GM12875 (cell line): ENCODE data around the gene C7orf33.

Source experiments
- H3K4me3 ChIP-seq: one replicate; pipeline ENCODE4 v1.5.1; 2011; ENCODE audit warnings: low read depth, low read length, control low read depth
- TF ChIP-seq, protein P1 (sequence below): IDR thresholded peaks from 2 replicates; pipeline ENCODE4 v1.5.1; 2011; ENCODE audit warnings: low read depth, mild to moderate bottlenecking, control low read depth, inconsistent platforms, low read length, moderate library complexity, borderline replicate concordance; ENCODE audit not compliant: insufficient read depth

Gene C7orf33

DNA sequence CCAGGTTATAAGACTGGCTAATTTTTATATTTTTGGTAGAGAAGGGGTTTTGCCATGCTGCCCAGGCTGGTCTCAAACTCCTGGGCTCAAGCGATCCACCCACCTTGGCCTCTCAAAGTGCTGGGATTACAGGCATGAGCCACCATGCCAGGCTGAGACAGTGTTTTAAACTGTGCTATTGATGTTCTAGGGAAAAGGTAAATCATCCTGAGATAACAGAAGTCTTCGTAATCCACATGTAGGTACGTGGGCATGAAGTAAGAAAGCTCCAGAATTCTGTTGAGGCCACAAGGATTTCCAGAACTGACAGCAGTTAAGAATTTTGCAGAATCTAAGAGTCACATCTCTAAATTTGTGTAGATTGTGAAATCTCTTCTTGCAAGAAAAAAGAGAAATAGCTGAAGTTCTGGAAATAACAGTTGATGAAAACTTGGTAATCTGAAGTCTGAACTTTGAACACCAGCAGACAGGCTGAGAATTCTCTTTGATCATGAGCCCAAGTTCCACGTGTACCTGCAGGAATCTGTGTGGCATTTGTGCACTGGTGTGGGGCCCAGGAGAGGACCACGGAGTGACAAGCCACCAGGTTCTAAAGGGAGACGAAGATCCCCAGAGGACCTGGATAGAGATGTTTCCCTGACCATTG is 24.6 kb downstream of the C7orf33 start:
- no peak overlapping the region for H3K4me3 ChIP-seq
- TF ChIP-seq, protein P1, sequence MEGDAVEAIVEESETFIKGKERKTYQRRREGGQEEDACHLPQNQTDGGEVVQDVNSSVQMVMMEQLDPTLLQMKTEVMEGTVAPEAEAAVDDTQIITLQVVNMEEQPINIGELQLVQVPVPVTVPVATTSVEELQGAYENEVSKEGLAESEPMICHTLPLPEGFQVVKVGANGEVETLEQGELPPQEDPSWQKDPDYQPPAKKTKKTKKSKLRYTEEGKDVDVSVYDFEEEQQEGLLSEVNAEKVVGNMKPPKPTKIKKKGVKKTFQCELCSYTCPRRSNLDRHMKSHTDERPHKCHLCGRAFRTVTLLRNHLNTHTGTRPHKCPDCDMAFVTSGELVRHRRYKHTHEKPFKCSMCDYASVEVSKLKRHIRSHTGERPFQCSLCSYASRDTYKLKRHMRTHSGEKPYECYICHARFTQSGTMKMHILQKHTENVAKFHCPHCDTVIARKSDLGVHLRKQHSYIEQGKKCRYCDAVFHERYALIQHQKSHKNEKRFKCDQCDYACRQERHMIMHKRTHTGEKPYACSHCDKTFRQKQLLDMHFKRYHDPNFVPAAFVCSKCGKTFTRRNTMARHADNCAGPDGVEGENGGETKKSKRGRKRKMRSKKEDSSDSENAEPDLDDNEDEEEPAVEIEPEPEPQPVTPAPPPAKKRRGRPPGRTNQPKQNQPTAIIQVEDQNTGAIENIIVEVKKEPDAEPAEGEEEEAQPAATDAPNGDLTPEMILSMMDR = no peak

DNA sequence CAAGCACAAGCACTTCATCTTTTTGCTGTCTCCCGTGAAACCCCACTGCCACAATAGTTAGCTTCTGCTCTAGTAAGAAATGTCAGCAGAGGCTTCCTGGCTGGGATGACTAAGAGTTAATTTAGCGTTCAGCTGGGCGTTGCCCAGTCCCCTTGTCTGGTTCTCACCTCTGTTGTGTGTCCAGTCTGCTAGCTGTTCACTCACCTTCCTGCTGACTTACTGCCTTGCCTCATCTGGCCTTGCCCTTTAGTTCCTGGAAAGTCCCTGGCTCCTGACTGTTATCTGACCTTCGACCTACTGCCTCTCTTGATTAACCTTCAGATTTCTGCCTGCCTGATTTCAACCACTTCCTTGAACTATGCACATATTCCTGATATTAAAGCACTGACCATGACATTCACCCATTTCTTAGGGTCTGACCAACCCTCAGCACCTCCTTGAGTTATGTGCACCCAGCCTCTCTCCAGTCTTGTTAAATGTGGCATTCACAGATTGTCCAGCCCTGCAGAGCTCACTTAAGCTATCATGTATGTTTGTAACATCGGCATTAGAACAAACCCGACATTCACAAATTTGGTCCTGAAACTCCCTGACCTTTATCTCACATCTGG is 30.3 kb downstream of the C7orf33 start:
- no peak overlapping the region for H3K4me3 ChIP-seq
- TF ChIP-seq, protein P1 = no peak

DNA sequence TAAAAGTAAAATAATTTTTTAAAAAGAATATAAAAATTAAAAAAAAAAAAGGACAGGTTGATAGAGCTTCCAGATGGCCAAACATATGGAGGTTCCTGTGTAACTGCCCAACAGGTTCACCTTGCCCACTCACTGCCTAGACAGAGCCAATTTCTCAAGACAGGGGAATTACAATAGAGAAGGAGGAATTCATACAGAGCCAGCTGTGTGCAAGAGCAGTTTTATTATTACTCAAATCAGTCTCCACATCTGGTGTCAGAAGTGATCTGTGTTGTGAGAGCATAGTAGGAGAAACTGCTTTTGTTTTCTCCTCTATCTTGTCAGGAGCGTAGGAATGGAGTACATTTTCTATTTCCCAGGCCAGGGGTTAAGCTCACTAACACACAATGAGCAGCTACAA is 31.0 kb downstream of the C7orf33 start:
- TF ChIP-seq, protein P1 = no peak

DNA sequence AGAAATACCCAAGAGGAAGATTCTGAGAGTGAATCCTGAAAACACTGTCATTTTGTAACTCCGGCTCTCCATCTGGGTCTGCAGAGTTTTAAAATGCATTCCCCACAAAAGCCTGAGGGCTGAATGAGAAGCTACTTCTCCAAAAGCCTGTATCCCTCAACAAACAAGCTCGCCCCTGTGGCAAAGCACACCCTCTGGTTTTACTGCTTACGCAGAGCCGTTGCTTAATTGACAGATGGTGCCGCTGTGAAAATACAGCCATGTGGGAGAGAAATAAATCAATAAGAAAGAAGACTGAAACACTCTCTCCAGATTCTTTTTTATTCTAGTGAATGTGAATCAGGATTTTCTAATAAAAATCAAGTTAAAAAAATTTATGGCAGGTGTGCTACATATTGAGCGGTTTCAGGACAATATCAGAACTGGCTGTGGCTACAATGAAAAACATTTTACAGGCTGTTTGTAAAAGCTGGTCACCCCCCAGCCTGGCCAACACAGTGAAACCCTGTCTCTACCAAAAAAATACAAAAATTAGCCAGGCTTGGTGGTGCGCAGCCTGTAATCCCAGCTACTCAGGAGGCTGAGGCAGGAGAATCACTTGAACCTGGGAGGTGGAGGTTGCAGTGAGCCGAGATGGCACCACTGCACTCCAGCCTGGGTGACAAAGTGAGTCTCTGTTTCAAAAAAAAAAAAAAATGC is 32.5 kb downstream of the C7orf33 start:
- no peak overlapping the region for H3K4me3 ChIP-seq
- TF ChIP-seq, protein P1 = no peak

More for the DNA sequence above, 31.0 kb downstream of the C7orf33 start:
- H3K4me3 ChIP-seq = no peak overlapping the region

DNA sequence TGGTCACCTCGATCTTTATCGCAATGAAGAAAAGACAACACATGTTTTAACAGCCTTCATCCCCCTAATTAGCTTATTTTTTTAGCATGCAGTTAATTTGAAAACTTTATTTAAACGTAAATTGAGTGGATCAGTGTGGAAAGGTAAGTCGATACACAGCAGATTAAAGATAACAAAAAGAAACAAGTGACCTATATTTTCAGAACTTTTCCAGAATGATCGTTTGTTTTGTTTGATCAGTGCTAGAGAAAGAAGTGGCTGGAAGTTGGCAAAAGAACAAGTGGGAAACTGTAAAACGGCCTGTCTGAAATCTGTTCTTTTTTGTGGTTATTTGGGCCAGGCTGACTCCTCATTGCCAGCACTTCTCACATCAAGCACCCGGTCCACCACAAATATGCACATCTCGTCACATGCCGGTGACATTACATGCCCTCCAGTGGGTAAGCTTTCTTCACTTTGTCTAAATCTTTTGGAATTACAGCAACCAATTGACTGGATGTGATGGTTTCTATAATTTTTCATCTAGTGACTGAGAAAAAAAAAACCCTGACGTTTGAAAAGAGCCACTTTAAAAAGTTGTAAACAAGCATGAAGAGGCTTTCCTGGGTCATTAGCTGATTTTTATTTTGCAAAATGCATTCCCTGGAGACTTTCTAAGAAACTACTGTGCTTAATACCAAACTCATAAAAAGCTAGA is 33.2 kb downstream of the C7orf33 start:
- TF ChIP-seq, protein P1 = no peak
- H3K4me3 ChIP-seq = no peak overlapping the region

DNA sequence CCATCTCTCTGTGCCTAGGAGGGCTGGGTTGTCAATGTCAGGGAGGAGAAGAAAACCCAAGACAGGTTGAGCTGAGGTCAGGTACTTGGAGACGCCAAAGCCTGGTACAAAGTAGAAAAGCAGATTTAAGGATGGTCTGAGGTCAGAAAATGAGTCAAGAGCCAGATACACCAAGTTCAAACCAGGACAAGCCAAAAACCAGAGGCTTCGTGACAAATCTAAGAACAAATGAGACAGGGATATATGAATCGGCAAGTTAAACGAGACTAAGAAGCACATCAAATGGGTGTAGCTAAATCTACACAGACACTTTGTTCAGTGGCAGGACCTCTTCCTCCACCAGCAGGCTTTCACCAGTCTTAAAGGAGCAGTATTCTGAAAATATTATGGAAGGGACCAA is 34.2 kb downstream of the C7orf33 start:
- H3K4me3 ChIP-seq = no peak overlapping the region
- TF ChIP-seq, protein P1 = no peak
